ENCODE data around the gene SH3BP4. TPM values are rescaled to one million over a fixed set of nuclear protein-coding genes. Genes with fewer than 3 reads are reported as not detected.

The SH3BP4 gene
- total RNA-seq, 1 experiment from 2014 or later: 93.8 TPM

- no peak overlapping the region for H2BK12ac ChIP-seq (ENCODE audit: insufficient read length, low read depth, low read length)
- H3T11ph ChIP-seq (ENCODE audit: low read length): no peak overlapping the region
- peaks cover under 1 to 4% of the 10 kb centered on the region in 2 experiments; a peak in 3 of 4 replicates for H3K4me1 Mint-ChIP-seq
- no peak overlapping the region for H3K14ac ChIP-seq (ENCODE audit: insufficient read depth, low read length)
- no peaks in the 10 kb centered on the region for H3K9me3 ChIP-seq (ENCODE audit: control insufficient read depth, low read depth, low read length)
- H2BK120ac ChIP-seq (ENCODE audit: low read depth, low read length, poor library complexity, severe bottlenecking): no peak overlapping the region
- no peaks in the 10 kb centered on the region for H3K4me1 ChIP-seq (ENCODE audit: insufficient read depth, low read length)
- H4K20me1 ChIP-seq (ENCODE audit: control insufficient read depth, insufficient read depth, insufficient read length): no peaks in the 10 kb centered on the region
- no peaks in the 10 kb centered on the region; the same call in 1 of the 2 replicates for H3K79me2 ChIP-seq (ENCODE audit: insufficient read depth, low read length)
- H3K4me2 ChIP-seq (ENCODE audit: insufficient read depth, insufficient read length, low read length): no peak overlapping the region
- H3K27me3 Mint-ChIP-seq (ENCODE audit: low read depth): no peaks in the 10 kb centered on the region
- no peak overlapping the region for H3K23ac ChIP-seq (ENCODE audit: insufficient read length, low read depth, low read length)
- H3K36me3 Mint-ChIP-seq (ENCODE audit: insufficient read depth in 1 of 3, low read depth in 3 of 3): peaks cover 45 to 88% (median 86%) of the 10 kb centered on the region in 3 experiments
- H3K56ac ChIP-seq (ENCODE audit: insufficient read length, low read depth, low read length): no peak overlapping the region
- no peak overlapping the region for H3K4ac ChIP-seq (ENCODE audit: low read depth, low read length)
- H2BK20ac ChIP-seq (ENCODE audit: low read depth, low read length, poor library complexity, severe bottlenecking): no peak overlapping the region
- no peak for DNase-seq
- H3K27ac ChIP-seq (ENCODE audit: insufficient read length, low read depth, low read length): no peak overlapping the region
- no peaks in the 10 kb centered on the region for H3K79me1 ChIP-seq (ENCODE audit: insufficient read depth, low read depth, low read length, poor library complexity, severe bottlenecking)
- no peaks in the 10 kb centered on the region for H3K27me3 ChIP-seq (ENCODE audit: insufficient read depth, low read length)
- no peak overlapping the region for H4K8ac ChIP-seq (replicated peaks; ENCODE audit: insufficient read length, low read depth, low read length)
- H4K91ac ChIP-seq (ENCODE audit: insufficient read length, low read depth, low read length): no peak overlapping the region
- no peaks in the 10 kb centered on the region for H3K23me2 ChIP-seq (ENCODE audit: insufficient read length, low read depth, low read length, poor library complexity, severe bottlenecking)
- H3K4me3 Mint-ChIP-seq: no peak overlapping the region
- H3K9ac ChIP-seq (ENCODE audit: extremely low read depth, insufficient read length, low read length): no peak overlapping the region
- H3K27ac Mint-ChIP-seq: peak overlapping the region; percentile 82 to 91 (median 89); a peak in 4 of 7 replicates
- H3K9me3 Mint-ChIP-seq: no peaks in the 10 kb centered on the region
- H3K18ac ChIP-seq (ENCODE audit: insufficient read length, low read depth, low read length): no peak overlapping the region
- no peak overlapping the region for H2BK15ac ChIP-seq (ENCODE audit: low read depth, low read length)
- H2BK5ac ChIP-seq (ENCODE audit: insufficient read length, low read length): no peak overlapping the region
- no peak overlapping the region for H4K5ac ChIP-seq (ENCODE audit: insufficient read length, low read depth, low read length)
- no CpG with 5 or more reads among the region's 32 CpGs for WGBS (ENCODE audit: extremely low coverage, insufficient read length, low lambda C conversion rate)
- no peak overlapping the region for H2AFZ ChIP-seq (ENCODE audit: low read length)
- no peak overlapping the region for H2AK5ac ChIP-seq (ENCODE audit: insufficient read length, low read length)
- TF ChIP-seq CTCF (conservative IDR thresholded peaks at IDR 0.05): no peak
Measured at GRCh38 chr2:235044501-235045271, 92.9 kb downstream of the SH3BP4 start.
